ENCODE data around the gene SPSB3. TPM values are rescaled to one million over a fixed set of nuclear protein-coding genes. Genes with fewer than 3 reads are reported as not detected.
A peak's percentile ranks its signal among the peaks of the same experiment; 100 is the strongest.

The SPSB3 gene
- total and polyA plus RNA-seq, 2 of the 13 experiments (the other 11 are each of a cell fraction or from before 2014, with no cell fraction given), result 13.2 to 21.9 TPM

- ChIA-PET CTCF (ENCODE audit: low intra/inter-chr PET ratio, low total read pairs) (no interaction called here), POLR2A (interaction anchor here (3.8 kb wide), 1 partner anchor 46 kb away, joined by 10 read pairs; no protein-coding TSS in a partner anchor)
- in situ Hi-C loops (cut with HindIII; ENCODE audit: extremely low pct_ligation_motif_present, low pct_unique_long_range_greater_than_20kb), result no loop called here
- Histone ChIP-seq H3K4me1 (ENCODE audit: insufficient read depth, low read length) (peaks cover 24% of the 10 kb centered on the region), H3K27me3 (ENCODE audit: control insufficient read depth in 1 of 2, insufficient read depth in 2 of 2, low read length in 2 of 2) (no peaks in the 10 kb centered on the region; a peak in 2 of 5 replicates), H3K36me3 (replicated peaks in 1 of 2; ENCODE audit: control insufficient read depth in 1 of 2, insufficient read depth in 2 of 2, low read length in 2 of 2) (peaks cover 5 to 13% of the 10 kb centered on the region in 2 experiments; a peak in 3 of 5 replicates), H3K4me3 (replicated peaks in 1 of 3; ENCODE audit: insufficient read depth in 1 of 3, low read depth in 2 of 3, low read length in 3 of 3) (no peak overlapping the region), H3K9me3 (ENCODE audit: low read length) (no peaks in the 10 kb centered on the region), H4K20me1 (ENCODE audit: insufficient read depth, low read length) (no peaks in the 10 kb centered on the region), H3K27ac (ENCODE audit: extremely low read length, insufficient read depth, low read length) (no peak overlapping the region), H3K4me2 (ENCODE audit: low read depth, low read length) (no peak overlapping the region), H3K9ac (ENCODE audit: insufficient read depth, low read depth, low read length) (no peak overlapping the region), H2AFZ (ENCODE audit: low read length) (no peak overlapping the region), H3K79me2 (ENCODE audit: insufficient read depth, low read length) (peaks cover 21% of the 10 kb centered on the region)
- ATAC-seq (no peak), DNase-seq (ENCODE audit: low spot score) (no peak), FAIRE-seq (no peak)
- 95% methylated on average over 8 of the region's 36 CpGs for WGBS (ENCODE audit: low lambda C conversion rate)
- no TSS peak for BruUV-seq (replicated peaks)
- intact Hi-C loops (cut with micrococcal nuclease; ENCODE audit: unreplicated experiment), result no loop called here
- no peak for TF ChIP-seq CENPT (CRISPR knock-in tag; IDR thresholded peaks at IDR 0.05; ENCODE audit: low read depth)
- no peak for TF ChIP-seq MYPOP (CRISPR knock-in tag; IDR thresholded peaks at IDR 0.05)
- no peak for TF ChIP-seq SOX6 (IDR thresholded peaks at IDR 0.05)
- TF ChIP-seq SOX6 (CRISPR knock-in tag; IDR thresholded peaks at IDR 0.05), result no peak
- TF ChIP-seq ZNF782 (CRISPR knock-in tag; IDR thresholded peaks at IDR 0.05; ENCODE audit: borderline replicate concordance), result no peak
- 0 out of 2 replicates have a peak, but pooled peaks have one; percentile 9 for TF ChIP-seq HNRNPL (IDR thresholded peaks at IDR 0.05; ENCODE audit: low read depth, low read length)
- no peak for TF ChIP-seq ZNF333 (CRISPR knock-in tag; IDR thresholded peaks at IDR 0.05; ENCODE audit: borderline replicate concordance)
- no peak for TF ChIP-seq CBX2 (IDR thresholded peaks at IDR 0.05; ENCODE audit: low read depth, low read length)
- TF ChIP-seq CBX2 (CRISPR knock-in tag; IDR thresholded peaks at IDR 0.05; ENCODE audit: low read depth), result no peak
- no peak for TF ChIP-seq SP1 (IDR thresholded peaks at IDR 0.05)
- no peak for TF ChIP-seq SP1 (CRISPR knock-in tag; IDR thresholded peaks at IDR 0.05)
- TF ChIP-seq ZC3H4 (CRISPR knock-in tag; IDR thresholded peaks at IDR 0.05; ENCODE audit: borderline replicate concordance), result 0 out of 2 replicates have a peak, but pooled peaks have one; percentile 15
- TF ChIP-seq RBM22 (optimal IDR thresholded peaks at IDR 0.05; ENCODE audit: low read length), result peak; percentile 14
- peak; percentile 10 for TF ChIP-seq POLR2G (IDR thresholded peaks at IDR 0.05; ENCODE audit: low read depth, low read length)
- peak; percentile 69 for TF ChIP-seq RBFOX2 (IDR thresholded peaks at IDR 0.05; ENCODE audit: low read depth, low read length)
- TF ChIP-seq ZNF639 (CRISPR knock-in tag; conservative IDR thresholded peaks at IDR 0.05), result no peak
- peak; percentile 49 for TF ChIP-seq AGO2 (optimal IDR thresholded peaks at IDR 0.05; ENCODE audit: low read depth, low read length)
- no peak for TF ChIP-seq TARDBP (CRISPR knock-in tag; IDR thresholded peaks at IDR 0.05)
- TF ChIP-seq DRAP1 (CRISPR knock-in tag; IDR thresholded peaks at IDR 0.05), result no peak
- TF ChIP-seq AGO1 (IDR thresholded peaks at IDR 0.05; ENCODE audit: low read depth, low read length, poor library complexity, severe bottlenecking), result peak; percentile 95
- no peak for TF ChIP-seq PPARG (CRISPR knock-in tag; conservative IDR thresholded peaks at IDR 0.05)
- TF ChIP-seq REL (CRISPR knock-in tag; conservative IDR thresholded peaks at IDR 0.05), result no peak
- no peak for TF ChIP-seq ZSCAN21 (CRISPR knock-in tag; IDR thresholded peaks at IDR 0.05; ENCODE audit: borderline replicate concordance)
- TF ChIP-seq KLF9 (CRISPR knock-in tag; IDR thresholded peaks at IDR 0.05; ENCODE audit: low read depth), result no peak
- TF ChIP-seq ZBTB7B (CRISPR knock-in tag; IDR thresholded peaks at IDR 0.05), result no peak
These were observed 4.8 kb downstream of the SPSB3 start for GRCh38 chr16:1777375-1778199.

Data from HepG2 (cell line).